Motor neuron (in vitro differentiated cells): Measurements from ENCODE around the gene ATXN1. TPM values are rescaled to one million over a fixed set of nuclear protein-coding genes. Genes with fewer than 3 reads are reported as not detected.
"Not testable (repeated sequence)": the region's sequence is repeated elsewhere in the genome, so short reads cannot be mapped to it uniquely, and the experiment has no call there.

Source experiments
- ATAC-seq, 8 experiments: fragments of 200-7000 bp; cut with Tn5 transposase; replicated peaks in 6 of 8; 2 replicates each; pipeline ENCODE4 v1.8.0; 2021; ENCODE audit warnings: mild to moderate bottlenecking in 8 of 8, moderate library complexity in 8 of 8
- H3K27ac ChIP-seq, 2 donors: fragments of 250-450 bp; sonication (Bioruptor Pico); 2 replicates each; pipeline ENCODE4 v1.9.0; 2021; ENCODE audit warnings: antibody characterized with exemption in 2 of 2, mild to moderate bottlenecking in 2 of 2, moderate library complexity in 1 of 2
- H3K4me1 ChIP-seq, 2 donors: fragments of 250-450 bp; sonication (Bioruptor Pico); replicated peaks in 1 of 2; 2 replicates each; pipeline ENCODE4 v1.6.1; 2021; ENCODE audit warnings: antibody characterized with exemption in 2 of 2, mild to moderate bottlenecking in 2 of 2, moderate library complexity in 1 of 2
- H3K4me3 ChIP-seq, 5 donors: fragments of 250-450 bp; sonication (Bioruptor Pico); 2 replicates each; pipeline ENCODE4 v1.9.0; 2021; ENCODE audit warnings: antibody characterized with exemption in 5 of 5, mild to moderate bottlenecking in 5 of 5, moderate library complexity in 4 of 5
- WGBS, 10 experiments: fragments of 450-650 bp; shearing (Covaris generic); methylation state at CpG; one replicate each; pipeline ENCODE4 v1.0.0; 2022; 5-methylcytosine and 5-hydroxymethylcytosine counted together
- in situ Hi-C, 9 experiments: fragments of 400-800 bp; cut with MboI; loops; one replicate each; pipeline ENCODE4 v1.15.0; 2021; ENCODE audit warnings: low sequenced_read_pairs in 9 of 9, low pct_unique_long_range_greater_than_20kb in 2 of 9; ENCODE audit not compliant: unreplicated experiment in 9 of 9
- total RNA-seq, 8 experiments: library from RNA; unstranded; fragments of 300-600 nt; gene quantifications; 2 replicates each; pipeline versions ENCODE4 v1.2.3 to v1.2.4, GENCODE V29; 2022

Gene ATXN1
- total RNA-seq, 8 experiments from 2014 or later, result 8.9 to 64.9 (median 18.3) TPM

DNA sequence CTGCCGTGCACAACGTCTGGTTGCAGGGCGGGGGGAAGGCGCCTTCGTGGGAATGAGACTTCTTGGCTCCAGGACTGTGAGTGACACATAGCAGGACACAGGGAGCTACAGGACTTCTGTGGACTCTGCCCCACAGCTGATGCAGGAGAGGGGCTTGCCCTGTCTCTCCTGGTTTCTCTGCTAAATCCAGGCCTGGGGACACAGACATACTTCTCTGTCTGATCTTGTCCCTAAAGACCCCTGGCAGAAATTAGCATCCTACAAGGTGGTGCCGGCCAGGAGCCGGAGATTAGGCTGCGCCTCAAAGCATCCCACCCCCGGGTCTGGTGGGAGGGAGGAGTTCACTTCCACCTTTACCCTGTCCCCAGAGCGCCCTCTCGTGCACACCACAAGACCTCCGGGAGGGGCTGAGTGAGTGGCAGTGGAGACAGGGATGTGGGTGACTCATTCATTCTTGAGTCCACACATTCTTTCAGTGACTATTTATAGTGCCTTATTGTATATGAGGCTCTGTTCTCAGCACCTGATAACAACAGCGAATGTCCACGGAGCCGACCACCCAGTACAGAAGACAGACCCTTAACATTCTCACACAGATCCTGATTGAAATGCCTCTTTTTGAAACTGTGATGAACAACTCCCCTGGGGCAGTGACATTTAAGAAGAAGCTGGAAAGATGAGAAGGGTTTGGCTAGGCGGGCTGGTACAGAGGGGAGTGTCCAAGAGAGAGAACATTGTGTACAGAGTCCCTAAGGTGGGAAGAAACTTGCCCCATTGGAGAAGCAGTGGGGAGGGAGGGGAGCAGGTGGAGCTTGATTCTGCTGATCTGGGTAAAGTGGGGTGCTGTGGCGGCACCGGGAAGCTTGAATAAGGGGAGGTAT, 483.9 kb downstream of the ATXN1 start:
- in situ Hi-C loops, result no loop called here
- Histone ChIP-seq H3K27ac (peak overlapping the region in 1 of 2 donors; percentile 34), H3K4me1 (peaks cover 5 to 12% of the 10 kb centered on the region in 2 donors), H3K4me3 (no peak overlapping the region)
- peak; percentile 97 to 99 (median 98) for ATAC-seq
- WGBS, 10 experiments, result 5 to 78% (median 42%) methylated on average over 1 to 11 of the region's 18 CpGs; no CpG with 5 or more reads in 2 of the 10 experiments

DNA sequence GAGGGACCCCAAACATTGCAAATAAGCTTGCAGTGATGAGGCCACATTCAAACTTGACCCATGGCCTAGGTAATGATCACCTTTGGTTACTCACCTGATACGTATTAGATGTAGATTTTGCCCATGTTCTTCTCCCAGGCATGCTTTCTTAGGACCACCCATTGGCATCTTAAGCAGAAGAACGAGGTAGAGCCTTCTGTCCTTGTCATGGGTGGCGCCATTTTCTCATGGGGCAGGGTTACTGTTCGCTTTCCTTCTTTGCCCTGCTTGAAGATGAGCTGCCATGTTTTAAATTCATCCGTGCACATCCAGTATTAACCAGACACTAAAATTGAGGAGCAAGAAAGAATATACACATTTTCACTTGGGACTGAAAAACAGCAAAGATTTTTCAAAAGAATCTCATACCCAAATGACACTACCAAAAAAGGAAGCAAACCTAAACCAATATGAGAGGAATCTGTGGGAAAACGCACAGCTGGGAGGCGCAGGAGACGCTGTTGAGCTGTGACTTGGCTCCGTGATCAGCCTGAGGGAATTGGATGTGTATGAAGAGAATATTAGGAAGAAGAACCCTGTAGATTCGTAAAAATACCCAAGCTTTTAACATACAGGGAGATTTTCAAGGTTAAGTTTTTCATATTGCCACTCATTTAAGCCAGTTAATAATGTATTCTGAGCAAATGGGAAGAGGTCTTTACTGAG, 486.2 kb downstream of the ATXN1 start:
- peaks cover 5 to 12% of the 10 kb centered on the region in 2 donors for H3K4me1 ChIP-seq
- ATAC-seq, result no peak
- in situ Hi-C loops, result no loop called here
- H3K27ac ChIP-seq, result no peak overlapping the region
- 63 to 100% (median 95%) methylated on average over 1 to 9 of the region's 10 CpGs; no CpG with 5 or more reads in 1 of the 10 experiments for WGBS, 10 experiments
- no peak overlapping the region for H3K4me3 ChIP-seq

- H3K4me3 ChIP-seq, result no peak overlapping the region
- in situ Hi-C loops, result no loop called here
- peaks cover 5 to 12% of the 10 kb centered on the region in 2 donors for H3K4me1 ChIP-seq
- no peak overlapping the region for H3K27ac ChIP-seq
- peak in 1 of 8 experiments; percentile 26 for ATAC-seq
- WGBS, 10 experiments, result 57 to 100% (median 83%) methylated on average over 1 to 3 of the region's 4 CpGs; no CpG with 5 or more reads in 2 of the 10 experiments
Observed at GRCh38 chr6:16274483-16274882, 486.8 kb downstream of the ATXN1 start.

GRCh38 chr6:16273256-16273655, 488.0 kb downstream of the ATXN1 start:
- Histone ChIP-seq H3K27ac (no peak overlapping the region), H3K4me1 (peaks cover 5 to 12% of the 10 kb centered on the region in 2 donors), H3K4me3 (no peak overlapping the region)
- 17 to 100% (median 67%) methylated on average over 1 of the region's 1 CpG; no CpG with 5 or more reads in 5 of the 10 experiments for WGBS, 10 experiments
- in situ Hi-C loops, result no loop called here
- peak in 1 of 8 experiments; percentile 7 for ATAC-seq

GRCh38 chr6:16272201-16272600, 489.1 kb downstream of the ATXN1 start:
- H3K4me3 ChIP-seq, result no peak overlapping the region
- H3K27ac ChIP-seq, result no peak overlapping the region
- peaks cover 0 to 6% of the 10 kb centered on the region in 2 donors for H3K4me1 ChIP-seq
- no peak for ATAC-seq
- WGBS, 10 experiments, result 36 to 100% (median 83%) methylated on average over 1 of the region's 1 CpG; no CpG with 5 or more reads in 4 of the 10 experiments
- in situ Hi-C loops, result no loop called here

DNA sequence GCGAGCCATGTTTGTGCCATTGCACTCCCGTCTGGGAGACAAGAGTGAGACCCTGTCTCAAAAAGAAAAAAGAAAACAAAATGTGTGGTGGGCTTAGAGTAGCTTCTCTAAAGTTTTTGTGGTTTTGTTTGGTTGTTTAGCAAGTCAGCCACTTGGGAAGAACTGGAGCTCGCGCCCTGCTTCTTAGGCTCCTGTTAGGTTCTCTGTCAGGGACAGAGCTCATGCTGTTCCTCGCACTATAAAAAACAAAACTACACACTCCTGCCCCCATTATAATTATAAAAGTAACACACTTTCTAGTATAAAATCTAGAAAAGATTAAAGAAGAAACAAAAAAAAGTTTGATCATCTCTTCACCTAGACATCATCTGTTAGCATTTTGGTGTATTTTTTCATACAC, 489.8 kb downstream of the ATXN1 start:
- ATAC-seq, result no peak
- Histone ChIP-seq H3K27ac (no peak overlapping the region), H3K4me3 (no peak overlapping the region), H3K4me1 (no peaks in the 10 kb centered on the region)
- 83 to 100% (median 100%) methylated on average over 1 to 5 of the region's 5 CpGs for WGBS, 10 experiments
- in situ Hi-C loops, result no loop called here

DNA sequence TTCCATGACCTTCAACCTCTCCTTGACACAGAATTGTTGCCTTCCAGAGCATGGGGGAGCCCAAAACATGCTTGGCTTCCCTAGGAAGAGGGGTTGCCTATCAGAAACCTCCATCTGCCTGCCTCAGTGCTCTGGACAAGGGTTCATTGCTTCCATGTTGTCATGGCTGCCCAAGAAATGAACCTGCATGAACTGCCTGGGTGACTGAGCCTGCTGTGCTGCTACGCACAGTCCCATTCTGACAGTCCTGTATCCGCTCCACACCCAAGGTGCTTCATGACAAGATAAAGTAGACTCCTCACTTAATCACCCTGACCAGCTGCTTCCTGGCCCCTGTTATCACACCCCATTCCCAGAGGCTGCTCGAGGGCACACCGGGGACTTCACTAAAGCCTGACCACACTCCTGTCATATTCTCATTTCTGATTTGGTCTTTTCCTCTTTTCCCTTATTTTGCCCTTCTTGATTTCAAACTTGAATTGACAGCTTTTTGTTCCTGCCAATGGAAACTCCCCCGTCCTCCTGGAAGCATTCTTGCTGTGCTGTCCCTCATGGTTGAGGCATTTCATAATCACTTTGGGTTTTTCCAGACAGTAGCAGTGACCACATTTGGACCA, 491.0 kb downstream of the ATXN1 start:
- 76 to 98% (median 92%) methylated on average over 2 to 5 of the region's 5 CpGs; no CpG with 5 or more reads in 3 of the 10 experiments for WGBS, 10 experiments
- Histone ChIP-seq H3K4me1 (no peaks in the 10 kb centered on the region), H3K4me3 (no peak overlapping the region), H3K27ac (no peak overlapping the region)
- in situ Hi-C loops, result no loop called here
- no peak for ATAC-seq

DNA sequence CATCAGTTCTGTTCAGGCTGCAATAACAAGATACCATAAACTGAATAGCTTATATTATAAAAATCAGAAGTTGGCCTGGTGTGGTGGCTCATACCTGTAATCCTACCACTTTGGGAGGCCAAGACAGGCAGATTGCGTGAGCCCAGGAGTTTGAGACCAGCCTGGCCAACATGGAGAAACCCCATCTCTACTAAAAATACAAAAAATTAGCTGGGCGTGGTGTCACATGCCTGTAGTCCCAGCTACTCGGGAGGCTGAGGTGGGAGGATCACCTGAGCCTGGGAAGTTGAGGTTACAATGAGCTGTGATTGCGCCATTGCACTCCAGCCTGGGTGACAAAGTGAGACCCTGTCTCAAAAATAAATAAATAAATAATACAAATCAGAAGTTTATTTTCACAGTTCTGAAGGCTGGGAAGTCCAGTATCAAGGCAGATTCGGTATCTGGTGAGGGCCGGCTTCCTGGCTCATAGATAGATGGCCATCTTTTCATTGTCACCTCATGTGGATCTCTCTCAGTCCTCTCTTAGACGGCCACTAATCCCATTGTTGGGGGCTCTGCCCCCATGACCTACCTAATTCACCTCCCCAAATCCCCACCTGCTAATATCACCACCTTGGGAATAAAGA, 491.7 kb downstream of the ATXN1 start:
- ATAC-seq, H3K4me3 ChIP-seq, H3K27ac ChIP-seq, H3K4me1 ChIP-seq, in situ Hi-C loops: not testable (repeated sequence)
- WGBS, 10 experiments, result 40 to 100% (median 93%) methylated on average over 1 to 7 of the region's 7 CpGs

DNA sequence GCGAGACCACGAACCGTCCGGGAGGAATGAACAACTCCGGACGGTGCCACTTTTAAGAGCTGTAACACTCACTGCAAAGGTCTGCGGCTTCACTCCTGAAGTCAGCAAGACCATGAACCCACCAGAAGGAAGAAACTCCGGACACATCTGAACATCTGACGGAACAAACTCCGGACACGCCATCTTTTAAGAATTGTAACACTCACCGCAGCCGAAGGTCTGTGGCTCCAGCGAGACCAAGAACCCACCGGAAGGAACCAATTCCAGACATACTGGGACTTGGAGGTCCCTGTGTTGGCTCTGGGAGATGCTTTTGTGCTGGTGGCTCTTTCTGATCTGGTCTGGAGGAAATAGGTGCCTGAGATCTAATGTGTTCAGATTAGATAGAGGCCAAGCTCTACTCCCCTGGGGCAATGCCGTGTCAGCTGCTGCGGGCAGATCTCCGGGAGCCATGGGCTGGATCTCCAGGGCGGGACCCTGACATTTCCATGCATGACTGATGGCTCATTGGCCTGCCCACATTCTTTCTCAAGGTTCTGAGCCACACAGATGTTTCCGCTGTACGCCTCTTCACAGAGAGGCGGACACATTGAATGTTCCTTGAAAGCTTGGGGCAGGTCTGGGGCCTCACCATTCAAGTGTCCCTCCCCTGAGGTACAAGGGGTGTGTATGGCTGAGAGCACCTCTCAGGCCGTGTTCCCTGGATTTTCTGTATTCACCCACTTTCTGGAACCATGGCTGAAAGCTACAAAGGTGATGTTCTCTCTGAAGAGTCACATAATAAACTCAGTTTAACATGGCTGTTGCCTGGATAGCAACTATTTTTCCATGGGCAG, 493.6 kb downstream of the ATXN1 start:
- WGBS, 10 experiments, result 73 to 100% (median 88%) methylated on average over 1 to 13 of the region's 23 CpGs; no CpG with 5 or more reads in 3 of the 10 experiments
- H3K4me3 ChIP-seq, result no peak overlapping the region
- in situ Hi-C loops, result no loop called here
- H3K27ac ChIP-seq, result no peak overlapping the region
- peak in 6 of 8 experiments; percentile 31 to 100 (median 82) for ATAC-seq
- no peaks in the 10 kb centered on the region for H3K4me1 ChIP-seq

- WGBS, 10 experiments, result 75 to 96% (median 95%) methylated on average over 4 to 21 of the region's 31 CpGs; no CpG with 5 or more reads in 2 of the 10 experiments
- in situ Hi-C loops, result no loop called here
- H3K4me1 ChIP-seq, result no peaks in the 10 kb centered on the region
- no peak overlapping the region for H3K4me3 ChIP-seq
- H3K27ac ChIP-seq, result no peak overlapping the region
- peak in 3 of 8 experiments; percentile 46 to 63 (median 49) for ATAC-seq
Observed at GRCh38 chr6:16265351-16266341, 495.6 kb downstream of the ATXN1 start.

GRCh38 chr6:16264785-16265184, 496.5 kb downstream of the ATXN1 start:
- no peak for ATAC-seq
- Histone ChIP-seq H3K4me3 (no peak overlapping the region), H3K4me1 (peaks cover 0 to 6% of the 10 kb centered on the region in 2 donors), H3K27ac (no peak overlapping the region)
- in situ Hi-C loops, result no loop called here
- WGBS, 10 experiments, result 50 to 100% (median 88%) methylated on average over 1 of the region's 2 CpGs; no CpG with 5 or more reads in 5 of the 10 experiments
